Measurements from ENCODE around the gene ABCA4.

The ABCA4 gene

GRCh38 chr1:94025383-94026340 lies 95.3 kb downstream of the ABCA4 start:
- peak; percentile 47 for DNase-seq

- no peak for DNase-seq
These were observed 96.7 kb downstream of the ABCA4 start for GRCh38 chr1:94024104-94024792.

GRCh38 chr1:94022471-94023189 lies 98.3 kb downstream of the ABCA4 start:
- peak; percentile 33 for DNase-seq

- DNase-seq, result no peak
These were observed 100.0 kb downstream of the ABCA4 start for GRCh38 chr1:94020764-94021579.

- DNase-seq, result no peak
These were observed 101.6 kb downstream of the ABCA4 start for GRCh38 chr1:94019327-94019726.

- no peak for DNase-seq
These were observed 103.7 kb downstream of the ABCA4 start for GRCh38 chr1:94017155-94017829.

GRCh38 chr1:94015489-94015817 lies 105.5 kb downstream of the ABCA4 start:
- no peak for DNase-seq

- DNase-seq, result no peak
These were observed 106.1 kb downstream of the ABCA4 start for GRCh38 chr1:94014635-94015488.

GRCh38 chr1:94014087-94014486 lies 106.9 kb downstream of the ABCA4 start:
- DNase-seq, result no peak

GRCh38 chr1:94013367-94013878 lies 107.5 kb downstream of the ABCA4 start:
- DNase-seq, result no peak

GRCh38 chr1:94012708-94013366 lies 108.1 kb downstream of the ABCA4 start:
- no peak for DNase-seq

- DNase-seq, result no peak
These were observed 109.0 kb downstream of the ABCA4 start for GRCh38 chr1:94011709-94012595.

GRCh38 chr1:94011129-94011528 lies 109.8 kb downstream of the ABCA4 start:
- no peak for DNase-seq

- DNase-seq, result no peak
These were observed 111.6 kb downstream of the ABCA4 start for GRCh38 chr1:94009304-94009703.

- no peak for DNase-seq
These were observed 114.3 kb downstream of the ABCA4 start for GRCh38 chr1:94006604-94007003.

GRCh38 chr1:94004924-94005323 lies 116.0 kb downstream of the ABCA4 start:
- no peak for DNase-seq

- no peak for DNase-seq
These were observed 118.7 kb downstream of the ABCA4 start for GRCh38 chr1:94002046-94002787.

GRCh38 chr1:94001397-94002045 lies 119.4 kb downstream of the ABCA4 start:
- no peak for DNase-seq

Data from DMS153 (cell line).